Right atrium auricular region (tissue), 2 donors: ENCODE measurements around the gene USH1G. TPM values are rescaled to one million over a fixed set of nuclear protein-coding genes. Genes with fewer than 3 reads are reported as not detected.

ENCODE experiments used
- DNase-seq: peaks from one replicate; pipeline ENCODE4 v3.0.0-alpha.2; 2019; ENCODE audit warnings: low spot score
- H3K27ac ChIP-seq, 2 donors: fragments of 200-600 bp; sonication (generic); 1 replicate in 1 of 2; 2 replicates in 1 of 2; pipeline ENCODE4 v1.5.1; 2016 to 2019
- H3K27me3 ChIP-seq, 2 donors: fragments of 200-600 bp; sonication (generic); one replicate each; pipeline versions ENCODE4 v1.5.1 to v1.6.0; 2017 to 2019
- H3K36me3 ChIP-seq: fragments of 200-600 bp; sonication (generic); one replicate; pipeline ENCODE4 v1.5.1; 2016
- H3K4me1 ChIP-seq, 2 donors: fragments of 200-600 bp; sonication (generic); one replicate each; pipeline versions ENCODE4 v1.5.1 to v1.6.0; 2017 to 2019
- H3K4me3 ChIP-seq, 2 donors: fragments of 200-600 bp; sonication (generic); 1 replicate in 1 of 2; 2 replicates in 1 of 2; pipeline ENCODE4 v1.5.1; 2017 to 2019; ENCODE audit warnings: mild to moderate bottlenecking in 1 of 2, moderate library complexity in 1 of 2
- H3K9me3 ChIP-seq, 2 donors: fragments of 200-600 bp; sonication (generic); one replicate each; pipeline ENCODE4 v1.5.1; 2019
- CTCF ChIP-seq, 2 donors: fragments of 200-600 bp; sonication (generic); IDR thresholded peaks; one replicate each; pipeline ENCODE4 v1.5.1; 2019; ENCODE audit warnings: antibody characterized with exemption in 2 of 2
- total RNA-seq, 2 donors: library from RNA; depleted of rRNA; stranded (reverse); fragments of >200 nt; gene quantifications; one replicate each; pipeline ENCODE4 v1.1.0, GENCODE V29; 2016

The USH1G gene
- total RNA-seq, 2 donors from 2014 or later: 0.20 to 0.22 TPM

GRCh38 chr17:74868908-74869255 lies 54.2 kb downstream of the USH1G start:
- Histone ChIP-seq H3K4me3 (no peak overlapping the region), H3K27me3 (no peaks in the 10 kb centered on the region), H3K4me1 (peaks cover 0 to 33% of the 10 kb centered on the region in 2 donors), H3K36me3 (no peaks in the 10 kb centered on the region), H3K9me3 (no peaks in the 10 kb centered on the region), H3K27ac (no peak overlapping the region)
- TF ChIP-seq CTCF (IDR thresholded peaks at IDR 0.05): no peak
- DNase-seq: no peak

GRCh38 chr17:74868251-74868907 lies 54.7 kb downstream of the USH1G start:
- H3K4me3 ChIP-seq: no peak overlapping the region
- no peak for DNase-seq
- no peaks in the 10 kb centered on the region for H3K9me3 ChIP-seq
- no peak overlapping the region for H3K27ac ChIP-seq
- H3K36me3 ChIP-seq: no peaks in the 10 kb centered on the region
- H3K4me1 ChIP-seq: peaks cover 0 to 30% of the 10 kb centered on the region in 2 donors
- no peak for TF ChIP-seq CTCF (IDR thresholded peaks at IDR 0.05)
- no peaks in the 10 kb centered on the region for H3K27me3 ChIP-seq

- Histone ChIP-seq H3K27ac (no peak overlapping the region), H3K9me3 (no peaks in the 10 kb centered on the region), H3K36me3 (no peaks in the 10 kb centered on the region), H3K27me3 (no peaks in the 10 kb centered on the region), H3K4me3 (no peak overlapping the region), H3K4me1 (peaks cover 0 to 25% of the 10 kb centered on the region in 2 donors)
- no peak for DNase-seq
- no peak for TF ChIP-seq CTCF (IDR thresholded peaks at IDR 0.05)
These were observed 56.7 kb downstream of the USH1G start for GRCh38 chr17:74866198-74866835.

Other genes with a start within 250 kb of the USH1G start
- gene CD300LF, start 210.3 kb downstream of the USH1G start, total RNA-seq: under 1 TPM in 1 of 2 donors, not detected in 1; 0.71 TPM
- gene RAB37, start 186.0 kb downstream of the USH1G start, total RNA-seq: under 1 TPM; 0.89 to 0.90 TPM
- 10 to 100 TPM; 20.2 to 30.9 TPM for gene NHERF1, start 174.6 kb downstream of the USH1G start, total RNA-seq
- 10 to 100 TPM; 16.2 to 18.7 TPM for gene NAT9, start 146.9 kb downstream of the USH1G start, total RNA-seq
- 10 to 100 TPM; 27.6 to 34.4 TPM for gene GRIN2C, start 63.4 kb downstream of the USH1G start, total RNA-seq
- gene FDXR, start 50.3 kb downstream of the USH1G start, total RNA-seq: 1 to 10 TPM; 4.1 to 7.9 TPM
- not detected for gene FADS6, start 29.6 kb downstream of the USH1G start, total RNA-seq
- not detected for gene OTOP2, start 1.0 kb upstream of the USH1G start, total RNA-seq
- not detected for gene OTOP3, start 12.6 kb upstream of the USH1G start, total RNA-seq
- gene HID1, start 49.5 kb upstream of the USH1G start, total RNA-seq: 10 to 100 TPM; 10.6 to 11.7 TPM
- 10 to 100 TPM; 13.6 to 28.8 TPM for gene CDR2L, start 64.4 kb upstream of the USH1G start, total RNA-seq
- 100 to 1,000 TPM in 1 of 2 donors, 10 to 100 TPM in 1; 44.8 to 104 TPM for gene MRPL58, start 89.4 kb upstream of the USH1G start, total RNA-seq
- 100 to 1,000 TPM; 675 to 871 TPM for gene ATP5PD, start 123.7 kb upstream of the USH1G start, total RNA-seq
- gene KCTD2, start 124.0 kb upstream of the USH1G start, total RNA-seq: 10 to 100 TPM; 17.9 to 28.4 TPM
- gene SLC16A5, start 164.7 kb upstream of the USH1G start, total RNA-seq: 10 to 100 TPM; 16.5 to 34.1 TPM
- gene ARMC7, start 186.7 kb upstream of the USH1G start, total RNA-seq: 1 to 10 TPM; 4.9 to 9.5 TPM
- gene NT5C, start 208.5 kb upstream of the USH1G start, total RNA-seq: 10 to 100 TPM; 41.4 to 77.5 TPM
- 10 to 100 TPM; 15.1 to 15.8 TPM for gene JPT1, start 231.3 kb upstream of the USH1G start, total RNA-seq